H1 (cell line): ENCODE results near the gene TDRKH.

Experiments
- CHD1 ChIP-seq: IDR thresholded peaks from 2 replicates; pipeline ENCODE4 v1.6.1; 2012; ENCODE audit warnings: low read depth, low read length, improper control_type of control experiment
- JUN ChIP-seq: IDR thresholded peaks from 2 replicates; pipeline ENCODE4 v1.6.1; 2011; ENCODE audit warnings: low read depth, mild to moderate bottlenecking, improper control_type of control experiment, low read length
- POLR2A ChIP-seq, 2 experiments: IDR thresholded peaks; 1 replicate in 1 of 2; 2 replicates in 1 of 2; pipeline ENCODE4 v1.6.1; 2011; ENCODE audit warnings: low read depth in 2 of 2, low read length in 2 of 2, mild to moderate bottlenecking in 2 of 2; ENCODE audit errors: control extremely low read depth in 1 of 2
- SIX5 ChIP-seq: IDR thresholded peaks from 2 replicates; pipeline ENCODE4 v1.6.1; 2011; ENCODE audit warnings: mild to moderate bottlenecking, low read depth, low read length
- TAF1 ChIP-seq: IDR thresholded peaks from 2 replicates; pipeline ENCODE4 v1.6.1; 2011; ENCODE audit warnings: mild to moderate bottlenecking, low read depth, low read length
- TF ChIP-seq, protein P1 (sequence below): IDR thresholded peaks from 2 replicates; pipeline ENCODE4 v1.6.1; 2012; ENCODE audit warnings: inconsistent platforms
- TF ChIP-seq, protein P2 (sequence below), 3 experiments: IDR thresholded peaks; 1 replicate in 2 of 3; 2 replicates in 1 of 3; pipeline versions ENCODE4 v1.5.1 to v1.6.1; 2011; ENCODE audit warnings: low read length in 3 of 3, mild to moderate bottlenecking in 3 of 3, inconsistent platforms in 2 of 3, low read depth in 1 of 3, moderate library complexity in 1 of 3; ENCODE audit not compliant: insufficient read depth in 1 of 3; ENCODE audit errors: control extremely low read depth in 1 of 3

DNA sequence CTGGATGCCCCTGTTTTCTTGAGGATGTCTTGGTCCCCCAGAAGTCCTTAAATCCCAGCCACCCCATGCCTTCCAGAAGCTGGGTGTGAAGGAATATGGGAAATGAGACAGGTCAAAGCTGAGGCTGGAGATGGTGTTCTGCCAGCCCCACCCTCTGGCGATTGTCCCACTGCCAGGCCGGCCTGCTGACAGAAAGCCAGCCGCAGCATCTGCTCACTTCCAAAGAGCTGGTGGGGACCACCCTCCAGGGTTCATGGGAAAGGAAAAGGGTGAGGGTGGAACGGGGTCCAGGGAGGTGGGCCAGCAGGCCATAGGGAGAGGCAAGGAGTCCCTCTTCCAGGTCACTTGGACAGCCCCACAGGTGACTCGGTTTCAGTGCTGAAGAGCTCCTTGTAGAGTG is 16.8 kb upstream of the TDRKH start:
- TF ChIP-seq, protein P1, sequence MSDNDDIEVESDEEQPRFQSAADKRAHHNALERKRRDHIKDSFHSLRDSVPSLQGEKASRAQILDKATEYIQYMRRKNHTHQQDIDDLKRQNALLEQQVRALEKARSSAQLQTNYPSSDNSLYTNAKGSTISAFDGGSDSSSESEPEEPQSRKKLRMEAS = no peak
- TF ChIP-seq, protein P2, sequence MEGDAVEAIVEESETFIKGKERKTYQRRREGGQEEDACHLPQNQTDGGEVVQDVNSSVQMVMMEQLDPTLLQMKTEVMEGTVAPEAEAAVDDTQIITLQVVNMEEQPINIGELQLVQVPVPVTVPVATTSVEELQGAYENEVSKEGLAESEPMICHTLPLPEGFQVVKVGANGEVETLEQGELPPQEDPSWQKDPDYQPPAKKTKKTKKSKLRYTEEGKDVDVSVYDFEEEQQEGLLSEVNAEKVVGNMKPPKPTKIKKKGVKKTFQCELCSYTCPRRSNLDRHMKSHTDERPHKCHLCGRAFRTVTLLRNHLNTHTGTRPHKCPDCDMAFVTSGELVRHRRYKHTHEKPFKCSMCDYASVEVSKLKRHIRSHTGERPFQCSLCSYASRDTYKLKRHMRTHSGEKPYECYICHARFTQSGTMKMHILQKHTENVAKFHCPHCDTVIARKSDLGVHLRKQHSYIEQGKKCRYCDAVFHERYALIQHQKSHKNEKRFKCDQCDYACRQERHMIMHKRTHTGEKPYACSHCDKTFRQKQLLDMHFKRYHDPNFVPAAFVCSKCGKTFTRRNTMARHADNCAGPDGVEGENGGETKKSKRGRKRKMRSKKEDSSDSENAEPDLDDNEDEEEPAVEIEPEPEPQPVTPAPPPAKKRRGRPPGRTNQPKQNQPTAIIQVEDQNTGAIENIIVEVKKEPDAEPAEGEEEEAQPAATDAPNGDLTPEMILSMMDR (IDR thresholded peaks at IDR 0.05; ENCODE audit: control extremely low read depth in 1 of 3, insufficient read depth in 1 of 3, low read depth in 1 of 3, low read length in 3 of 3) = no peak
- TF ChIP-seq JUN = no peak
- no peak for TF ChIP-seq TAF1
- no peak for TF ChIP-seq POLR2A (IDR thresholded peaks at IDR 0.05; ENCODE audit: control extremely low read depth in 1 of 2, low read depth in 2 of 2, low read length in 2 of 2)
- no peak for TF ChIP-seq SIX5
- TF ChIP-seq CHD1 = no peak
